K562 (cell line): Measurements from ENCODE around the gene EGFL7. TPM values are rescaled to one million over a fixed set of nuclear protein-coding genes. Genes with fewer than 3 reads are reported as not detected.

Experiments
- CAMTA2 ChIP-seq: fragments of 250-450 bp; sonication (Bioruptor Pico); conservative IDR thresholded peaks from 2 replicates; pipeline ENCODE4 v1.5.1; 2022
- CHD1 ChIP-seq: fragments of 200-600 bp; sonication (generic); IDR thresholded peaks from one replicate; pipeline ENCODE4 v1.6.1; 2012; ENCODE audit warnings: mild to moderate bottlenecking, moderate library complexity, low read length, inconsistent platforms
- ELF1 ChIP-seq: fragments of 200-800 bp; sonication (Bioruptor generic); IDR thresholded peaks from 2 replicates; pipeline ENCODE4 v1.6.1; 2016; ENCODE audit warnings: missing genetic modification characterization, missing compliant biosample characterization
- ILF3 ChIP-seq: fragments of 450-650 bp; IDR thresholded peaks from 2 replicates; pipeline ENCODE4 v1.6.1; 2018; ENCODE audit warnings: antibody characterized with exemption, mild to moderate bottlenecking, moderate library complexity, borderline replicate concordance
- KDM4B ChIP-seq, 2 experiments: fragments of 450-650 bp in 1 of 2; sonication (generic) in 1 of 2; IDR thresholded peaks; 2 replicates each; pipeline ENCODE4 v1.6.1; 2016 to 2017; ENCODE audit warnings: borderline replicate concordance in 2 of 2, antibody characterized with exemption in 1 of 2, low read depth in 1 of 2, mild to moderate bottlenecking in 1 of 2
- KLF13 ChIP-seq: fragments of 450-650 bp; IDR thresholded peaks from 2 replicates; pipeline ENCODE4 v1.6.1; 2016; ENCODE audit warnings: missing genetic modification characterization, low read depth, mild to moderate bottlenecking, missing compliant biosample characterization, moderate library complexity, borderline replicate concordance
- NFE2 ChIP-seq: IDR thresholded peaks from 2 replicates; pipeline ENCODE4 v1.6.1; 2014; ENCODE audit warnings: antibody characterized with exemption, low read depth
- PYGO2 ChIP-seq: fragments of 450-650 bp; IDR thresholded peaks from 2 replicates; pipeline ENCODE4 v1.6.1; 2016; ENCODE audit warnings: mild to moderate bottlenecking, missing genetic modification characterization, moderate library complexity, missing compliant biosample characterization
- SNRNP70 ChIP-seq: fragments of 200-400 bp; formaldehyde crosslinking; optimal IDR thresholded peaks from 2 replicates; pipeline ENCODE3; 2017; ENCODE audit warnings: low read depth, low read length
- SP1 ChIP-seq: sonication (generic); formaldehyde crosslinking; IDR thresholded peaks from 2 replicates; pipeline ENCODE4 v1.8.1; 2022; ENCODE audit warnings: mild to moderate bottlenecking, missing genetic modification reagents
- TAF9B ChIP-seq: fragments of 450-650 bp; IDR thresholded peaks from 2 replicates; pipeline ENCODE4 v1.6.1; 2018; ENCODE audit warnings: mild to moderate bottlenecking; ENCODE audit not compliant: partially characterized antibody
- TEAD4 ChIP-seq, 2 experiments: sonication (generic) in 1 of 2; formaldehyde crosslinking in 1 of 2; IDR thresholded peaks; 2 replicates each; pipeline versions ENCODE4 v1.6.1 to v1.8.0; 2012 to 2022; ENCODE audit warnings: borderline replicate concordance in 1 of 2, inconsistent platforms in 1 of 2, low read length in 1 of 2, mild to moderate bottlenecking in 1 of 2, missing genetic modification reagents in 1 of 2
- ZFP36 ChIP-seq: fragments of 150-350 bp; IDR thresholded peaks from 2 replicates; pipeline ENCODE4 v1.6.1; 2018; ENCODE audit warnings: low read length, low read depth; ENCODE audit not compliant: partially characterized antibody
- ZNF253 ChIP-seq: fragments of 250-450 bp; sonication (Bioruptor Pico); conservative IDR thresholded peaks from 2 replicates; pipeline ENCODE4 v1.6.1; 2021; ENCODE audit warnings: mild to moderate bottlenecking
- ZNF263 ChIP-seq: sonication (generic); formaldehyde crosslinking; IDR thresholded peaks from 2 replicates; pipeline ENCODE4 v1.8.0; 2022; ENCODE audit warnings: mild to moderate bottlenecking, missing genetic modification reagents, borderline replicate concordance
- polyA plus RNA-seq, 8 experiments: library from polyadenylated mRNA; depleted of rRNA in 4 of 8; stranded (reverse) in 5 of 8; unstranded in 3 of 8; fragments of >200 nt; fragmentation: Nextera tagmentation in 2 of 8; fragmentation: Illumina TruSeq in 1 of 8; extraction: Ambion mirVana in 2 of 8; extraction: Trizol in 1 of 8; gene quantifications; 2 replicates each; pipeline versions ENCODE4 v1.2.1 to v1.2.3, GENCODE V29; 2011 to 2014; ENCODE audit warnings: inconsistent platforms in 1 of 8, missing spikeins in 1 of 8
- total RNA-seq, 7 experiments: library from RNA; depleted of rRNA in 6 of 7; stranded (reverse); fragments of >200 nt in 6 of 7; fragmentation: Illumina TruSeq in 2 of 7; extraction: Trizol in 2 of 7; gene quantifications; 2 replicates each; pipeline versions ENCODE4 v1.2.1 to v1.2.3, GENCODE V29; 2011 to 2021; ENCODE audit warnings: low replicate concordance in 1 of 7
- TF ChIP-seq, protein P1 (sequence below): IDR thresholded peaks from 2 replicates; pipeline ENCODE4 v1.6.1; 2011; ENCODE audit warnings: borderline replicate concordance, low read depth, mild to moderate bottlenecking, moderate library complexity, low read length; ENCODE audit not compliant: insufficient read depth, poor library complexity, severe bottlenecking
- TF ChIP-seq, protein P2 (sequence below): fragments of 450-650 bp; formaldehyde crosslinking; IDR thresholded peaks from 2 replicates; pipeline ENCODE4 v1.4.0; 2020; ENCODE audit warnings: mild to moderate bottlenecking, moderate library complexity
- TF ChIP-seq, protein P3 (sequence below): fragments of 250-450 bp; sonication (Bioruptor Pico); IDR thresholded peaks from 2 replicates; pipeline ENCODE4 v1.8.0; 2022; ENCODE audit warnings: inconsistent platforms, mild to moderate bottlenecking, moderate library complexity, borderline replicate concordance
- TF ChIP-seq, protein P4 (sequence below): fragments of 450-650 bp; IDR thresholded peaks from 2 replicates; pipeline ENCODE4 v1.6.1; 2016; ENCODE audit warnings: low read depth, mild to moderate bottlenecking, moderate library complexity

The EGFL7 gene
- total and polyA plus RNA-seq, 9 of the 15 experiments (the other 6 are each of a cell fraction or from before 2014, with no cell fraction given): 1.5 to 286 (median 55.5) TPM

DNA sequence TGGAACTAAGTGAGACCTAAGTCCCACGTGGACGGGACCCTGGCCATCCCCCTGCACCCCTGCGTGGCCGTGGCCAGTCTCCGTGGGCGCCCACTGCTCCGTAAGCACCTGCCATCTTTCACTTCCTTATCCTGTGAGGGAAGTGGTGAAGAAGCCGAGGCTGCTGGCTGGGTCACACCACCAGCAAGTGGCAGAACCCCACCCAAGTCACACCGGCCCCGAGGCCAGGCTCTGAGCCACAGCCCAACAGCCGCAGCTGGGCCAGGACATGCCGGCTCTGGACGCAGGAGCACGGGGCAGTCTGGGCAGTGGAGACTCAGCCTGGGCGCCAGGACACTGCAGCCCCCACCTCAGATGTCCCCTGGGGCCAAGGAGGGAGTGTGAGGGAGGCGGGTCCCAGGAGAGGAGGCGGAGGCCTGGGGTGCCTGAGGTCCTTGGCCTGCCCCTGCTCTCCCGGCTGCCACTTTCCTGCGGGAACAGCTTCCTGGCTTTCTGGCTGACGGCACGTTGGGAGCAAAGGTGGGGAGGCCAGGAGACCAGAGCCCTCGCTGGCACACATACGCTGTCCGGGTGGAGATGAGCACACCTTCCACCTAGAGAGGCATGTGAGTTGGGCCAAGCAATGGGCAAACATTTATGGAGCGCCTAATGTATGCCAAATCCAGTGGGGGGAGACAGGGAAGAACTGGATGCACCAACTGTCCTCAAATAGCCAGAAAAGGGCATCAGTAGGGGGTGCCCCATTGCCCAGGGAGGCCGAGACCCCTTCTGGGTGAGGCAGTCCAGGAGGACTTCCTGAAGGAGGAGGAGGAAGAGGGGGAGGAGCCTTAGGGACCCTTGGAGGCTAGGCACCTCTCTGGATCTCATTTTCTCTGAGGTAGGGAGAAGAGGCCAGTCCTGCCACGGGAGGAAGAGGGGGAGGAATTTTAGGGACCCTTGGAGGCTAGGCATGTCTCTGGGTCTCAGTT is 43.9 kb upstream of the EGFL7 start (continued):
- TF ChIP-seq, protein P1, sequence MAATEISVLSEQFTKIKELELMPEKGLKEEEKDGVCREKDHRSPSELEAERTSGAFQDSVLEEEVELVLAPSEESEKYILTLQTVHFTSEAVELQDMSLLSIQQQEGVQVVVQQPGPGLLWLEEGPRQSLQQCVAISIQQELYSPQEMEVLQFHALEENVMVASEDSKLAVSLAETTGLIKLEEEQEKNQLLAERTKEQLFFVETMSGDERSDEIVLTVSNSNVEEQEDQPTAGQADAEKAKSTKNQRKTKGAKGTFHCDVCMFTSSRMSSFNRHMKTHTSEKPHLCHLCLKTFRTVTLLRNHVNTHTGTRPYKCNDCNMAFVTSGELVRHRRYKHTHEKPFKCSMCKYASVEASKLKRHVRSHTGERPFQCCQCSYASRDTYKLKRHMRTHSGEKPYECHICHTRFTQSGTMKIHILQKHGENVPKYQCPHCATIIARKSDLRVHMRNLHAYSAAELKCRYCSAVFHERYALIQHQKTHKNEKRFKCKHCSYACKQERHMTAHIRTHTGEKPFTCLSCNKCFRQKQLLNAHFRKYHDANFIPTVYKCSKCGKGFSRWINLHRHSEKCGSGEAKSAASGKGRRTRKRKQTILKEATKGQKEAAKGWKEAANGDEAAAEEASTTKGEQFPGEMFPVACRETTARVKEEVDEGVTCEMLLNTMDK: no peak
- TF ChIP-seq ZFP36 (peak; percentile 98), CAMTA2 (no peak), TEAD4 (IDR thresholded peaks at IDR 0.05; ENCODE audit: low read length) (no peak), TEAD4 (CRISPR knock-in tag; IDR thresholded peaks at IDR 0.05; ENCODE audit: borderline replicate concordance) (no peak), TAF9B (no peak), KLF13 (tag) (no peak), ELF1 (tag) (no peak), PYGO2 (tag) (no peak), NFE2 (no peak), ZNF263 (CRISPR knock-in tag) (no peak), ZNF253 (CRISPR knock-in tag) (no peak), SNRNP70 (no peak), CHD1 (no peak), ILF3 (no peak), SP1 (CRISPR knock-in tag) (no peak), KDM4B (IDR thresholded peaks at IDR 0.05; ENCODE audit: borderline replicate concordance in 2 of 2, low read depth in 1 of 2) (no peak)
- TF ChIP-seq, protein P2, sequence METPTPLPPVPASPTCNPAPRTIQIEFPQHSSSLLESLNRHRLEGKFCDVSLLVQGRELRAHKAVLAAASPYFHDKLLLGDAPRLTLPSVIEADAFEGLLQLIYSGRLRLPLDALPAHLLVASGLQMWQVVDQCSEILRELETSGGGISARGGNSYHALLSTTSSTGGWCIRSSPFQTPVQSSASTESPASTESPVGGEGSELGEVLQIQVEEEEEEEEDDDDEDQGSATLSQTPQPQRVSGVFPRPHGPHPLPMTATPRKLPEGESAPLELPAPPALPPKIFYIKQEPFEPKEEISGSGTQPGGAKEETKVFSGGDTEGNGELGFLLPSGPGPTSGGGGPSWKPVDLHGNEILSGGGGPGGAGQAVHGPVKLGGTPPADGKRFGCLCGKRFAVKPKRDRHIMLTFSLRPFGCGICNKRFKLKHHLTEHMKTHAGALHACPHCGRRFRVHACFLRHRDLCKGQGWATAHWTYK (CRISPR knock-in tag): peak; percentile 57; the same call in 1 of the 2 replicates
- TF ChIP-seq, protein P3, sequence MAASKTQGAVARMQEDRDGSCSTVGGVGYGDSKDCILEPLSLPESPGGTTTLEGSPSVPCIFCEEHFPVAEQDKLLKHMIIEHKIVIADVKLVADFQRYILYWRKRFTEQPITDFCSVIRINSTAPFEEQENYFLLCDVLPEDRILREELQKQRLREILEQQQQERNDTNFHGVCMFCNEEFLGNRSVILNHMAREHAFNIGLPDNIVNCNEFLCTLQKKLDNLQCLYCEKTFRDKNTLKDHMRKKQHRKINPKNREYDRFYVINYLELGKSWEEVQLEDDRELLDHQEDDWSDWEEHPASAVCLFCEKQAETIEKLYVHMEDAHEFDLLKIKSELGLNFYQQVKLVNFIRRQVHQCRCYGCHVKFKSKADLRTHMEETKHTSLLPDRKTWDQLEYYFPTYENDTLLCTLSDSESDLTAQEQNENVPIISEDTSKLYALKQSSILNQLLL (CRISPR knock-in tag): no peak
- TF ChIP-seq, protein P4, sequence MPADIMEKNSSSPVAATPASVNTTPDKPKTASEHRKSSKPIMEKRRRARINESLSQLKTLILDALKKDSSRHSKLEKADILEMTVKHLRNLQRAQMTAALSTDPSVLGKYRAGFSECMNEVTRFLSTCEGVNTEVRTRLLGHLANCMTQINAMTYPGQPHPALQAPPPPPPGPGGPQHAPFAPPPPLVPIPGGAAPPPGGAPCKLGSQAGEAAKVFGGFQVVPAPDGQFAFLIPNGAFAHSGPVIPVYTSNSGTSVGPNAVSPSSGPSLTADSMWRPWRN: no peak
